ENCODE measurements around the gene NTNG2.

DNA sequence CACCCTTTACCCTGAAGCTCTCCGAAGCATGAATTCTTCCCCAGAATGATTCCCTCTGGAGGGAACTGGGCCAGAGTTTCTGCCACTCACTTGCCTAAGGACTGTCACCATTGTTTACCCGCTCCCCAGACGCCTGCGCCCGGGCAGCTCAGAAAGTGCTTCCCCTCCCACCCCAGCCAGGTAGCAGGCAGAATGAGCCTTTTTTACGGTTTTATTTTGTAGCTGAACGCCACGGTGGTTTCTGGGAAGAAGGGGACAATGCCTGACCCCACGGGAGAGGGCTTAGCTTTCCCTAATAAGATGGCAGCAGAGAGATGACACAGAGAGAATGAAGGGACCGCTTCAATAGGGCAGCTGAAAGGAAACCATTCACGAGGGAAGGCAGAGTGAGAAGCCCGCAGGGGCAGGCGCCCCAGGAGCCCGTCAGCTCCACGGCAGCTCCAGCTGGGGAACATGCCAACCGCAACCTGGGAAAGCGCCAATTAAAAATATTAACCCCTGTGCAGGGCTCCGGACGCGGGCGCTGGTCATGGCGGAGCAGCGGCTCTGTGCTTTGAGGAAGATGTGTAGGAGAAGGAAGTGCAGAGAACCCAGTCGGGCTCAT lies 20.4 kb upstream of the NTNG2 start:
- TF ChIP-seq POLR2AphosphoS5 (IDR thresholded peaks at IDR 0.05; ENCODE audit: borderline replicate concordance, low read depth, low read length) = no peak
- no peak for TF ChIP-seq FOXP2 (optimal IDR thresholded peaks at IDR 0.05; ENCODE audit: control extremely low read depth, extremely low read length, insufficient read depth)
- no peak for TF ChIP-seq EZH2 (IDR thresholded peaks at IDR 0.05)

Measured in SK-N-MC (cell line).